Neutrophil (primary cell): ENCODE results near the gene GYPB.
"Not testable (repeated sequence)": the region's sequence is repeated elsewhere in the genome, so short reads cannot be mapped to it uniquely, and the experiment has no call there.

Experiments used
- H3K27ac ChIP-seq: fragments of 200-600 bp; sonication (generic); 2 replicates; pipeline ENCODE4 v1.5.1; 2016; ENCODE audit warnings: mild to moderate bottlenecking, moderate library complexity
- H3K27me3 ChIP-seq: fragments of 200-600 bp; sonication (generic); 2 replicates; pipeline ENCODE4 v1.6.0; 2016; ENCODE audit warnings: mild to moderate bottlenecking
- H3K36me3 ChIP-seq: fragments of 200-600 bp; sonication (generic); 2 replicates; pipeline ENCODE4 v1.5.1; 2017
- H3K4me1 ChIP-seq, 2 experiments: fragments of 200-600 bp in 1 of 2; sonication (generic) in 1 of 2; 1 replicate in 1 of 2; 2 replicates in 1 of 2; pipeline versions ENCODE4 v1.5.1 to v1.6.1; 2013 to 2016; ENCODE audit warnings: low read depth in 1 of 2, low read length in 1 of 2, mild to moderate bottlenecking in 1 of 2, moderate library complexity in 1 of 2; ENCODE audit not compliant: control insufficient read depth in 1 of 2, insufficient read depth in 1 of 2
- H3K4me3 ChIP-seq, 2 experiments: fragments of 200-600 bp in 1 of 2; sonication (generic) in 1 of 2; 1 replicate in 1 of 2; 2 replicates in 1 of 2; pipeline ENCODE4 v1.5.1; 2013 to 2016; ENCODE audit warnings: low read depth in 1 of 2, low read length in 1 of 2, mild to moderate bottlenecking in 1 of 2, moderate library complexity in 1 of 2
- H3K9me3 ChIP-seq: fragments of 200-600 bp; sonication (generic); 2 replicates; pipeline ENCODE4 v1.5.1; 2016
- CTCF ChIP-seq: fragments of 200-600 bp; sonication (generic); IDR thresholded peaks from 2 replicates; pipeline ENCODE4 v1.5.1; 2016; ENCODE audit warnings: antibody characterized with exemption

GYPB gene

GRCh38 chr4:144004868-144005557 is 14.2 kb downstream of the GYPB start:
- not testable (repeated sequence) for H3K4me3 ChIP-seq, H3K27ac ChIP-seq, H3K4me1 ChIP-seq, H3K36me3 ChIP-seq, H3K9me3 ChIP-seq, H3K27me3 ChIP-seq

GRCh38 chr4:144003890-144004265 is 15.3 kb downstream of the GYPB start:
- H3K36me3 ChIP-seq, H3K4me3 ChIP-seq, H3K4me1 ChIP-seq, H3K9me3 ChIP-seq, H3K27me3 ChIP-seq, H3K27ac ChIP-seq: not testable (repeated sequence)

- H3K4me1 ChIP-seq, H3K9me3 ChIP-seq, H3K27ac ChIP-seq, H3K36me3 ChIP-seq, H3K27me3 ChIP-seq, H3K4me3 ChIP-seq: not testable (repeated sequence)
Observed at GRCh38 chr4:144003205-144003889, 15.8 kb downstream of the GYPB start.

- H3K27me3 ChIP-seq, H3K36me3 ChIP-seq, H3K4me1 ChIP-seq, H3K9me3 ChIP-seq, H3K4me3 ChIP-seq, H3K27ac ChIP-seq: not testable (repeated sequence)
Observed at GRCh38 chr4:144000331-144000995, 18.7 kb downstream of the GYPB start.

GRCh38 chr4:143996193-143996592 is 23.0 kb downstream of the GYPB start:
- H3K4me3 ChIP-seq, H3K27ac ChIP-seq, H3K9me3 ChIP-seq, H3K36me3 ChIP-seq, H3K27me3 ChIP-seq, H3K4me1 ChIP-seq: not testable (repeated sequence)

- not testable (repeated sequence) for H3K9me3 ChIP-seq, H3K36me3 ChIP-seq, H3K4me1 ChIP-seq, H3K27me3 ChIP-seq, H3K27ac ChIP-seq, H3K4me3 ChIP-seq
Observed at GRCh38 chr4:143991761-143992160, 27.4 kb downstream of the GYPB start.

- not testable (repeated sequence) for H3K36me3 ChIP-seq, H3K27ac ChIP-seq, H3K27me3 ChIP-seq, H3K4me1 ChIP-seq, H3K4me3 ChIP-seq, H3K9me3 ChIP-seq
Observed at GRCh38 chr4:143990717-143991116, 28.5 kb downstream of the GYPB start.

- Histone ChIP-seq H3K36me3 (no peaks in the 10 kb centered on the region), H3K27ac (no peak overlapping the region), H3K27me3 (no peaks in the 10 kb centered on the region), H3K4me3 (no peak overlapping the region), H3K9me3 (no peaks in the 10 kb centered on the region), H3K4me1 (no peaks in the 10 kb centered on the region)
- TF ChIP-seq CTCF = no peak
Observed at GRCh38 chr4:143986180-143986579, 33.0 kb downstream of the GYPB start.

- H3K27ac ChIP-seq, H3K36me3 ChIP-seq, H3K9me3 ChIP-seq, H3K4me3 ChIP-seq, H3K4me1 ChIP-seq, H3K27me3 ChIP-seq: not testable (repeated sequence)
Observed at GRCh38 chr4:143980776-143981175, 38.4 kb downstream of the GYPB start.

- H3K9me3 ChIP-seq, H3K27ac ChIP-seq, H3K27me3 ChIP-seq, H3K4me1 ChIP-seq, H3K4me3 ChIP-seq, H3K36me3 ChIP-seq: not testable (repeated sequence)
Observed at GRCh38 chr4:143975527-143975926, 43.7 kb downstream of the GYPB start.

- H3K36me3 ChIP-seq, H3K27me3 ChIP-seq, H3K4me1 ChIP-seq, H3K9me3 ChIP-seq, H3K4me3 ChIP-seq, H3K27ac ChIP-seq: not testable (repeated sequence)
Observed at GRCh38 chr4:143974021-143974420, 45.2 kb downstream of the GYPB start.
